HG03159 (cell line): Measurements from ENCODE around the gene NRM.

Source experiments
- ATAC-seq: cut with Tn5 transposase; IDR thresholded peaks from one replicate; pipeline ENCODE4 v1.9.1; 2021; ENCODE audit warnings: mild to moderate bottlenecking, moderate library complexity; ENCODE audit not compliant: unreplicated experiment

Gene NRM

DNA sequence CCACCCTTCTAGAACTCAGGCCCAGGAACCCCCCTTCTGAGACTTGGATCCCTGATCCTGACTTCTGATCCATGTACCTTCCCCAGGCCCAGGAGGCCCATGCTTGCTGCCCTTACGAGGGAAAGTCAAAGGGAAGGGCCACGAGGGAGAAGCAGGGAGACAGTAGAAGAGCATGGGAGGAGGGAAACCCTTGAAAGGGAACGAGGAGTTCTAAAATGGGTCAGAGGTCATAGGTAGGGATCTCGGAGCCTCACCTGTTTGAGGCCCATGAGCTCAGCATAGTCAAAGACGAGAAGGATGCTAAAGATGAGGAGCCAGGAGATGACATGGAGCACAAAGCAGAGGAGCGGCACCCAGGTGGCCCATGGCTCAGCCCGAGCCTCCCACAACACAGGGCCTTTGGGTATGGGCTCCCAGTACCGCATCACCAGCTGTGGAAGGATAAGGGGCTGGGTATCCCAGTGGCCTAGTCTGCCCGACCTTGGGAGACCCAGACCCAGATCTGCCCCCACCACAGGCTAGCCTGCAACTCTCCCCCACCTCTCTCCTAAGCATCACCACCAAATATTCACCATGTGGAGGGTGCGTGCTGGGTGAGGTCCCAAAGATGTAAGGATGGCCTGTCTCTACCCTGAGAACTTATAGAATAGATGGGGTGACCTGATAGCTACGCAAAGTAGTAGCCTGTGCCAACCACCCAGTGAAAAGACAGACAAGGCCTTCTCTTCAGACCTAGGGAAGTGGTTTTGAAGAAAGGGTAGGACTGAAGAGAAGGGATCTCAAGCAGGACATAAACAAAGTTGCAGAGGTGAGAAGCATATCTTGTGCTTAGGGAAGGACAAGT lies 1.5 kb downstream of the NRM start:
- ATAC-seq = no peak

GRCh38 chr6:30688569-30688968 lies 2.2 kb downstream of the NRM start:
- ATAC-seq = no peak

DNA sequence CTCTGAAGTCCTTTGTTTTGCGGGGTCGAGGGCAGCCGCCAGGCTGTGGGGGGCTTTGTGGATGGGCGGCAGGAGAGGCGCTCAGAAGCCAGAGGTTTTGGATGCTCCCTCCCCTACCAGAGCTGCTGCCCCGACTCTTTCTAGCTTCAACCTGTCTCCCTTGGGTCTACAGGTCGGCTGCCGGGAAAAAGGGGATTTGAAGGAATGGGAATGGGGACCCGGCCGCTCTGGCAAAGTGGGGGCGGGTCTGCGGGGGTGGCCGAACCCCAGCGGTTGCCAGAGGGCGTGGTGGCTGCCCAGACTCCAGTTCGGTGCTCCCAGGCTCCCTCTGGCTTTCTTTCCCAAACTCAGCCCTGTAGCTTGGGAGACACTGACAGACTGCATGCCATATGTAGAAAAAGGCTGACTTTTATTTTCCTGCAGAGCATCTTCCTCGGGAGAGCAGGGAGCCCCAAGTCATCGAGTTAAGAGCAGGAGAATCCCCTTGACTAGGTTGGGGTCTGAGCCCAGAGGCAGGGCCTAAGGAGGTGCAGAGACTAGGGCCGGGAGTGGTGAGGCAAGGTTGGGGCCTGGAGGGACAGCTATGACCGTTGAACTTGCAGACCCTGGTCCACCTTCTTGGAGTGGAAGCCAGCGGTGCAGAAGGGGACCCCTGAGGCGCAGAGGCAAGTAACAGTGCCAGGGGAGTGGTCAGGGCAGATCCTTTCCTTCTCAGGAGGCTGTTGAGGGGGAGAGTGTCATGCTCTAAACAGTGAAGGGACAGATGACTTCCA lies 2.9 kb downstream of the NRM start:
- no peak for ATAC-seq

DNA sequence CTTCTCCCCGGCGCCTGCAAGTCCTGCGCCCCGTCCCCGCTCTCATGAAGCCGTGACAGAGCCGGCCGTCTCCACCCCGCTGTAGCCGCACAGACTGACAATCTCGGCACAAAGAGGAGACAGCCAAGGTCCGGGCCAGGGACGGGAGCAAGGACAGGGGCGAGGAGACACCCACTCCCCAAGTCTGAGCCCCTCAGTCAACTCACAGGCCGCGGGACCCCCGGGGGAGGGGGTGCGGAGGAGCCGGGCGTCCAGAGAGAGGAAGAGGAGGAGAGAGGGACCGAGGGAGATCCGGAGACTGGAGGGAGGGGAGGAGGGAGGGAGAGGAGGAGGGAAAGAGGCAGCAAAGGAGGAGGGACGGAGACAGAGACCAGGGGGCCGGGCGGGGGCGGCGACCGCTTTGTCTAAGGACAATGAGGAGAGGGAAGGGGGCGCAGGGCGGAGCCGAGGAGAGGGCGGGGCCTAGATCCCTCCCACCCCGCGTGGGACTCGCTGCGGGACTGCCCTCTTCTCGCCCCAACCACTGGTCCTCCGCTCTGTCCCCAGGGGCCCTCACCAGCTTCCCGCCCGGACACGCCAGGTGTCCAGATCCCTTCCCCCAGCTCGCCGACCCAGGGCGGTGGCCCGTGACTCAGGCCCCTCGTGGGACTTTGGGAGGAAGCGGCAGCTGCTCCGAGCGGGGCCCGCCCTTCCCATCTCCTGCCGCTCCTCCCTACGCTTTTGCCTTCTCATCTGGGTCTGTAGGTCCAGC lies 3.7 kb downstream of the NRM start:
- peak; percentile 34 for ATAC-seq

GRCh38 chr6:30686009-30686907 lies 4.5 kb downstream of the NRM start, which contains the start of gene PPP1R18:
Gene PPP1R18 (minus strand): TSS chr6:30686645. CDS start chr6:30686018, 627 bp downstream.
- ATAC-seq = peak; percentile 15

DNA sequence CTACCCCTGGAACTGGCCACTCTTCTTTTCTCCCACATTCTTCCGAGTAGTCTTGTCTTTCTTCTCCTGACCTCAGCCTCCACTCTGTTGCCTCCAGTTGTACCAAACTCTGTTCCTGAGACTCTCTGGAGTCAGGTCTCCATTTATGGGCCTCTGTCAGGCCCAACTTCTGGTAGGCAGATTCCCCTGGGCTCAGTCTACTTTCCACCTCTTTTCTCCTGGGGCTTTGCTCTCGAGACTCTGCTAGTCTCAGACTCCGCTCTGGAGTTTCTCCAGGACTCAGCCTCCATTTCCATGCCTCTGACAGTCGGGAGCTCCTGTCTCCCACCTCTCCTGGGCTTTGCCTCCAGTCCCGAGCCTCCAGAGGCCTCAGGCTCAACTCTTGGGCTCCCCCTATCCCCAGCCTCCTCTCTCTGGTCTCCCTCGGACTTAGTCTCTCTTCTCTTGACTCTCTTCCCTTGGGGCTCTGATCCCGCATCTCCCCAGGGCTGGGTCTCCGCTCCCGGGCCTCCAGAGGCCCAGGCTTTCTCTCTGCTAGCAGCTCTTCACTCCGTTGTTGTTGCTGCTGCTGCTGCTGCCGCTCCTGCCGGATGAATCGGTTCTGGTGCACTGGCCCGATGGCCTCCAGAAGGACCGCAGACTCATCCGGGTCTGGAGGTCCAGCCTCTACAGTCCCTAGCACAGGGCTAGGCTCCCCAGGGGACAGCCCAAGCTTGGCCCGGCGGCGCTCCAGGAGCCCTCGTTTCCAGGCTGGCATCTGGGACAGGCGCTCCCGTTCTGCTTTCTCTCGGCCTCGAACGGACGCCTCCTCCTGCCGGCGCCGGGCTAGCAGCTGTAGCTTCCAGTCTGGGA lies 5.4 kb downstream of the NRM start:
- no peak for ATAC-seq

DNA sequence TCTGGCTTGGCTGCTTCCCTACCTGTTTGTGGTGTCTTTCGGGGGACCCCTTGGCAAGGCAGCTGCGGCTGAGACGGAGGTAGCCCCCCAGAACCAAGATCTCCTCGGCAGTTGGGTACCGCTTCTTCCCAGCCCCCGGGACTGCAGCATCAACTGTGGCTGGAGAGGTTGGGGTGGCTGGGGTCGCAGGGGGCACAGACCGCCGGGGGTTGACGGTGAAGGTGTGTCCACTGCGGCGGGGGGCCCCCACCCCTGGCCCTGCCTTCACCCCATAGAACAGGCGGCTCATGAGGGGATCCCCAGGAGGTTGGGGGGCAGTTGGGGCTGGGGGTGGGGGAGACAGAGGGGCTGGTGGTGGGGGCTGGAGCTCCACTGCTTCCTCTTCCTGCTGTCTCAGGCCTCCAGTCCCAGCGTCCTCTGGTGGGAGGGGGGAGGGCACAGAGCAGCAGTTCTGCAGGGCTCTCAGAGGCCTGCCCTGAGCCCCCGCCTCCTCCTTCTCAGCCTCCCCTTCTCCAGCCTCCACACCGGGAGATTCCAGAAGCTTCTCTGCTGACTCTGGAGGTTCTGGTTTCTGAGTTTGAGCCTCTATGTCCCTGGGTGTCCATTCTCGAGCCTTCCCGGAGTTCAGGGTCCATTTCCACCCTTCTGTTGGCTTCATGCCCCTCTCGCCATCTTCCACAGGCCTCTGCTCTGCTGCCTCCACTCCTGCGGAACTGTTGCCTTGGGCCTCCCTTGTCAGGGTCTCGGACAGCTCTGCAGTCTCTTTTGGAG lies 6.2 kb downstream of the NRM start:
- no peak for ATAC-seq

GRCh38 chr6:30683980-30684338 lies 6.8 kb downstream of the NRM start:
- no peak for ATAC-seq

- no peak for ATAC-seq
Observed at GRCh38 chr6:30683183-30683979, 7.4 kb downstream of the NRM start.

GRCh38 chr6:30682143-30683117 lies 8.4 kb downstream of the NRM start:
- peak; percentile 45 for ATAC-seq

DNA sequence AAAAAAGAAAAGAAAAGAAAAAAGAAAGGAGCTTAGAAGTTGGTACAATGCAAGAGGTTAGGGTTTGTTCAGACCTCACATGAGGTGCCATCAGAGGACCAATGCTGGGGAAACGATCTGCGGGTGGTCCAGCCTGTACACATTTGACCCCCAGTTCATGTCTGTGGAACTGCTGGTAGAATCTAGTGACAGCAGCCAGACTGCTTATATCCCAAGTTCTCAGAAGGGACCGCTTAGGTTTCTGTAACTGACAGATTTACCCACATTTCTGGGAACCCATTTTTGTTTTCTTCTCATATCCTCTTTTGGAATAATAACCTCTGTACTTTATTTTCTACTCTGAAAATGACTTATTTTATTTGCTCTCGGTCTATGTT lies 9.0 kb downstream of the NRM start:
- no peak for ATAC-seq

DNA sequence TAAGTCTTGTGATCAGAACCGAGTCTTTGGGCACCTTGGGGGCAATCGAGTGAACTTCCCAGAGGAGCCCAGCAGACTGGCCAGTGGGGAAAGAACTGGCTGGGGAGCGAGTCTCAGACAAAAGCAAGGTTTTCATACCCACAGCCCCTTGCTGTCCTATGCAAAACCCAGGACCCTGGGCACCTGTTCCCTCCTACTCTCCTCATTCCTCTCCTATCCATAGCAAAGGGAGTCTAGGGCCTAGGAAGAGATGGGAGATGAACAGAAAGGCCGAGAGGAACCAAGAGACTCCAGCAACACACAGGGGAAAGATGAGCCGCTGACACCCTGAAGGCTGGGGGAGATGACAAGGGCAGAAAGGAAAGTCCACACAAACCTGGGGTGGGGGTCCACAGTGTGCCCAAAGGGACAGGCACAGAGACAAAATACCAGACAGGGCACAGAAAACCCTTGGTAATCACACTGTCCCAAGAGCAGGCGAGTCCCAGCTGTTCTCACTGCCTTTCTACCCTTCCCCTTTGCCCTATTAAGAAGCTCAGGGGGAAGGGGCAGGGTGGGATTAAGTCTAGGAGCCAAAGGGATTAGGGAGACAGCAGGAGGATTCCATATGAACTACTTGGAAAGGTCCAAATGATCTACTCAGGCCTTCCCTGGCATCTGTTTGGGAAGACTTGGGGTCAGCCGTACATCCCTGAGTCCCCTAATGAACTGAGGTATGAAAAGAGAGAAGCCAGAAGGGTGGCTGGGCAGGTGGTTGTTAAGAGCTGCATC lies 10.8 kb downstream of the NRM start:
- no peak for ATAC-seq

DNA sequence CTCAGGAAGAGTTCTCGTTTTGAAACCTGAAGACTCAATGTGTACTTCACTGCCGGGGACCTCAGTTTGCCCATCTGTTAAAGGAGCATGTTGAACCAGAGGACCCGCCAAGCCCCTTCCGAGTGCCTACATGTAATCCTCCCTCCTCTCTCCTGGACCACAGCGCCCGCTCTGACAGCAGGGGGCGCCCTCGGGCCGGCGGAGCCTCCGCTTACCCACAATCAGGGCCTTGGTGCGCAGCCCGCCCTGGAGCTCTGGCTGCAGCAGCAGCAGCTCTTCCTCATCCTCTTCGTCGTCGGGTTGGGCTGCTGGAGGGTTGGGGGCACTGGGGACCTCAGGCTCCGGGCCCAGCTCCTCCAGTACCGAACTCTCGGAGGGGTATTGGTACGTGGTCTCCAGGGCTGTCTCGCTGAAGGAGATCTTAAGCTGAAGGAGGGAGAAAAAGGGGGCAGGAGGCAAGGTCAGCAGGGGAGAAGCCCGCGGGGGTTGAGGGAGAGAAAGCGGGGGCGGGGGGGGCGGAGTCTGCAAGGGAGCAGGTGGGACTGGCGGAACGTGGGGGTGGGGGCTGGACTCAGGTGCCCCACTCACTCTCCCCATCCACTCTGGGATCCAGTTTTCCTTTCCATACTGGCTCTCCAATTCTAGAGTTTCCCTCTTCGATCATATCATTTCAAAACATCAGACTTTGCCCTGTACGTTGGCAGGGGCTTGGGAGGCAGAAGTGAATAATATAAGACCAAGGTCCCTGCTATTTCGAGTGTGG lies 11.6 kb downstream of the NRM start:
- ATAC-seq = no peak

DNA sequence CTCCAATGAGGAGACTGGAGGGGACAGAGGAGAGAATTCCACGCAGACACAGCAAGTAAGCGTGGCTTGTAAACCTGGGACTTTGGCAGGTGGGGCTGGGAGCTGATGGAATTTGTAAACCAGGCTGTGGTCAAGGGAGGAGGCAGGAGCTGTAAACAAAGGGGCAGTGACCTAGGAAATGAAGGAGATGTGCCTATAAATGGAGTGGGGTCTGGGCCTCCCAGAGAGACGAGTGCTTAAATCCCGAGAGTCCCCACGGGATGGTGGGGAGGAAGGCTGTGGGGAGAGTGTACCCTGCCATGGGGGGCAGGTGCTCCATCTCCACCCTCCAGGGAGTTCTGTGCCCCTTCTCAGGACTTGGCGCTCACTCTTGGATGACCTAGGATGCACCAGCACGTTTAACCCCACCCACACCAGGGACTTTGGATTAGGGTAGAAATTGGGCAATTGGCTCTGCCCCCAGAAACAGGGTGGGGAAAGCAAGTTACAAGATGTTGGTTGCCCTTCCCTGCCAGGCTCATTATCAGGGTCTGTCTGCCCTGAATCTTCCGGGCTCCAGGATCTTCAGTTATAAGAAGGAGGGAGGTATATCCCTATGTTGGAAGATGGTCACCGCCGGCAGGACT lies 14.0 kb downstream of the NRM start:
- no peak for ATAC-seq
